Left renal pelvis (tissue), 4 donors: Measurements from ENCODE around the gene H3-3A. TPM values are rescaled to one million over a fixed set of nuclear protein-coding genes. Genes with fewer than 3 reads are reported as not detected.
A peak's percentile ranks its signal among the peaks of the same experiment; 100 is the strongest.
"Not testable (repeated sequence)": the region's sequence is repeated elsewhere in the genome, so short reads cannot be mapped to it uniquely, and the experiment has no call there.

Experiments used
- DNase-seq, 4 donors: peaks; one replicate each; pipeline ENCODE4 v3.0.0-alpha.2; 2013; ENCODE audit warnings: low read depth in 4 of 4, low spot score in 3 of 4
- polyA plus RNA-seq, 4 donors: library from polyadenylated mRNA; unstranded; fragments of 120-200 nt; gene quantifications; one replicate each; pipeline ENCODE4 v1.2.1, GENCODE V29; 2013; ENCODE audit not compliant: insufficient read length in 4 of 4

H3-3A gene
- polyA plus RNA-seq, 4 donors = 1,093 to 1,770 (median 1,297) TPM

- DNase-seq = no peak
These were observed 20.4 kb downstream of the H3-3A start for GRCh38 chr1:226082959-226083301.

DNA sequence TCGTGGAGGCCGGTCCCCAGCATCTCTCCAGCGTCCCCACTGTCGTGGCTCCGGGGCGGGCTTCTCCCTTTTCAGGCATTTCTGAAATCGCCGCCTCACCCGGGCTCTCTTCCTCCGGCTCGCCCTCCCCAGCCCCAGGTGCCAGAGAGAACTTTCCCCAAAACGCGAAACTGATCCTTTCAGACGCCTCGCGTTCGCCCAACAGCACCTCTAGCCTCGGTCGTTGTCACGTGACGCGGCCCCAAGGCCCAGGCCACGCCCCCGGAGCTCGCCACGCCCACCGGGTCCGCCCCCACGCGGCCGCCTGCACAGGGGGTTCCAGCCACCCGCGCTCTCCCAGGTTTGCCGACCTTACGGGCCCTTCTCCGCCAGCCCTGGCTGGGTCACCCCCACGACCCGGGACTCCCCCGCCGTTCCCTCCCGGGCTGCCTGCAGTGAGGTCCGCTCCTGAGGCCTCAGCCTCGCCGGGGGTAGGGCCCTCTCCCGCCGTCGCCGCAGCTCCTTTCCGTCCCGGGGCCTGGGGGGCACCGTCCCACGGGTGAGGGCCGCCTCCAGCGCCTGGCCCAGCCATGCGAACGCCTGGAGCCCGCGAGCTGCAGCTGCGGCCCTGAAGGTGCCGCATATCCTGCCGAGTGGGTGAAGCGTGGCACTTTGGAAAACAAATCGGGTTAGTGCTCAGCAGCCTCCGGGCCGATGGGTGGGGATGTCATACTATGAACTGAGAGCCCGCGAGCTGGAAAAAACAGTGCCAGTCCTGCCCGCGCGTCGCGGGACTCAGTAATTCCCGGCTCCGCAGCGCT is 21.0 kb downstream of the H3-3A start:
- peak in 3 of 4 donors; percentile 50 to 64 (median 54) for DNase-seq

GRCh38 chr1:226085675-226086285 is 23.3 kb downstream of the H3-3A start:
- DNase-seq = no peak

DNA sequence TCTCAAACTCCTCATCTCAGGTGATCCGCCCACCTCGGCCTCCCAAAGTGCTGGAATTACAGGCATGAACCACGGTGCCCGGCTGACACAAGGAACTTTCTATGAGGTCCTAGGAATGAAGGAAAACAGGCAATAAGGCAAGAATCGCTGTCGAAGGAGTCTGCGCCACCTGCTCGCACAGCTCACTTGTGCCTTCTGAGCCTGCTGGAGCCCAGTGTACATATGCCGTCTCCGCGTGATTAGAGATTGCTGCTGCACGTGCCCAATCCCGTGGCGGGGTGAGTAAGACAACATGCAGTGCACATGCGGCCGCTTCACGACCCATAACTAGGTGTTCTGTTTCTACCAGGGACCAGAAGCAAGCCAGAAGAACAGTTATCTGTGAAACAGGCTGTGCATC is 24.3 kb downstream of the H3-3A start:
- no peak for DNase-seq

- no peak for DNase-seq
These were observed 28.9 kb downstream of the H3-3A start for GRCh38 chr1:226091461-226091860.

- not testable (repeated sequence) for DNase-seq
These were observed 29.7 kb downstream of the H3-3A start for GRCh38 chr1:226092048-226092820.

DNA sequence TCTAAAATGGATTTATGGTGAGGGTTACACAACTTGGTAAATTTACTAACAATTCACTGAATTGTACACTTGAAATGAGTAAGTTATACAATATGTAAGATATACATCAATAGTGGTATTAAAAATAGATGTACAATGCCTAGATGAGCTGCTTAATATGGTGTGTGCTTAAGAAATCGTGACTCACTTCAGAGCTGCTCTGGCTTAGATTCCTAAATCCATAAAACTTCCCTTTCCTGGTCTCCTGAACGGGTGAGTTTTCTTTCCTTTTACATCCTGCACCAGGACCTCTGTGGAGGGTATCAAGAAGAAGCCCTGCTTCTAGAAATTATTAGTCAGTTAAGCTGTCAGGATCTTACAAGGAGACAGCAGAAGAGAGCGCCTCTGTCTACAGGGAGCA is 30.4 kb downstream of the H3-3A start:
- no peak for DNase-seq

DNA sequence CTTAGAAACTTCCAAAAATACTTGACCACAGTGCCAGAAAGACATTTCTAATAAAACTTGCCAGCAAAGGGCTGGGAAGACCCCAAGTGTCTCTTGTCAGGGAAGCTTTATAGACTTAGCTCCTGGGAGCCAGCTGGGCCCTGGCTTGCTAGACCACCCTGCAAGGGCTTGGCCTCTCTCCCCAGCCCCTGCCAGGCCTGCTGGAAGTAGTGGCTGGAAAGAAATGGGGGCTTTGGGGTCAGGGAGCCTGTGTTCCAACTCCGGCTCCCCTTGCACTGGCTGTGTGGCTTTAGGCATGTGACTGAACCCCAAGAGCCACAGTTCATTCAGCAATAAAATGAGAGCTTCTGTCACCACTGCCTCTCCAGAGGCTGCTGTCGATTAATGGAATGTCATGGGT is 31.1 kb downstream of the H3-3A start:
- no peak for DNase-seq

DNA sequence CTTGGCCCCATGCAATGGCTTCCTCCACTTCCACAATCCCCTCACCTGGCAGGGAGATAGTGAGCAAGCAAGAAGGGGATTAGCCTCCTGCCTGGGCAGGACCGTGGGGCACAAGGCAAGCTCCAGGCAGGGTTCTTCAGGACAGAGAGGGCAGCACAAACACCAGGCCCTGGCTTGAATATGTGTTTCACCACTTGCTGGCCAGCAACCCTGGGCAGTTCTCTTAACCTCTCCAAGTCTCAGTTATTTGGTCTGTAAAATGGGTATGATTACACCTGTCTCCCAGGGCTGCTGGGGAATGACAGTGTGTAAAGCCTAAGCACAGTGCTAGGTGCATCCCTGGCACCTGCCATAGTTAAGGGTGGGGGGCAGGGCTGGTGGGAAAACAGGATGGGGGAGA is 31.9 kb downstream of the H3-3A start:
- no peak for DNase-seq

GRCh38 chr1:226095286-226095685 is 32.8 kb downstream of the H3-3A start:
- DNase-seq = no peak

DNA sequence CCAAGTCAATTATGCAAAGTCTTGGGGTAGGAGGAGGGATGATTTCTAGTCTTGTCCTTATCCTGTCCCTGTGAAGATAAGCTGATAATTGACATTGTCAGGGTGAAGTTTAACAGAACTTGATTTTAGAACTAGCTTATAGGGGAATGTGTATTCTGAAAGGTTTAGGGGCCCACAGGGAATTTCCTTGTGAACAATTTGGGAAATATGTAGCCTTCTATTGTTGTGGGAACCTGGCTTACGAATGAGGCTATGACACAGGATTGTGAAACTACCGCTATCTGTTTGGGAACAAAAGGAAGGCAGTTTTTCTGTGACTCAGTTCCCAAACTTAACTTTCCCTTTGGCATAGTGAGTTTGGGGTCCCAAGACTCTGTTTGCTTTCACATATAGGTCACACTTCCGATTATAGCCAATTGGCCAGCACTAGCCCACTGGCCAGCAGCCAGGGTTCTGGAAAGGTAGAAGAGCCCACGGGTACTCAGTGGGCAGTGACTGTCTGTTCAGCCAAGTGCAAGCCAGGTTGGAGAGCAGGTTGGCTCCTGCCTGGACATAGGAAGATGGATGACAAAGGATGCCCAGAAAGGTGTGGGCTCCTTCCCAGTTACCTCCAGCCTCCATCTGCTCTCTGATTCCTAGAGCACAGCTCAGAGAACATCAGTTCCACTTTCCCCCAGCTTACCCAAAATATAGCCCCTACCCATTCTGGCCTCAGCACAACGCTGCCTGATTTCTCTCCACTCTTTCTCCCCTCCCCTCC is 35.5 kb downstream of the H3-3A start:
- DNase-seq = no peak

- no peak for DNase-seq
These were observed 36.6 kb downstream of the H3-3A start for GRCh38 chr1:226098870-226099835.

GRCh38 chr1:226100436-226101391 is 38.2 kb downstream of the H3-3A start:
- no peak for DNase-seq

DNA sequence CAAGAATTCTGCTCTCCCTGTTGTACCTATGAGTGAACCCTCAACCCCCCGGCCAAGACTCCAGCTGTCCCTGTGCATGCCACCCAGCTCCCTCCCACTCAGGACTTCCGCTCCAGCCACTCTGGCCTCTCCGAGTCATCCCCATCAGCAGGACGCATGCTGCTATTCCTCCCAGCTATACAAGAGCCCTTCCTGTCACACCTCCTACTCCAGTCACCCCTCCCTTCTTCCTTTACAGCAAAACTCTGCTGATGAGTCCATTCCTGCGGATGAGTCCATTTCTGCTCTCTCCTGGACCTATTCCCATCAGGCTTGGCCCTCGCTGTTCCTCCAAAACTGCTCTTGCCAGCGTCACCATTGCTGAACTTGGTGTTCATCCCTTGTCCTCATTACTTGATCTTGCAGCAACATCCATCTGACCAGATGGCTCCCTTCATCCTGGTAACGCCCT is 42.2 kb downstream of the H3-3A start:
- no peak for DNase-seq

DNA sequence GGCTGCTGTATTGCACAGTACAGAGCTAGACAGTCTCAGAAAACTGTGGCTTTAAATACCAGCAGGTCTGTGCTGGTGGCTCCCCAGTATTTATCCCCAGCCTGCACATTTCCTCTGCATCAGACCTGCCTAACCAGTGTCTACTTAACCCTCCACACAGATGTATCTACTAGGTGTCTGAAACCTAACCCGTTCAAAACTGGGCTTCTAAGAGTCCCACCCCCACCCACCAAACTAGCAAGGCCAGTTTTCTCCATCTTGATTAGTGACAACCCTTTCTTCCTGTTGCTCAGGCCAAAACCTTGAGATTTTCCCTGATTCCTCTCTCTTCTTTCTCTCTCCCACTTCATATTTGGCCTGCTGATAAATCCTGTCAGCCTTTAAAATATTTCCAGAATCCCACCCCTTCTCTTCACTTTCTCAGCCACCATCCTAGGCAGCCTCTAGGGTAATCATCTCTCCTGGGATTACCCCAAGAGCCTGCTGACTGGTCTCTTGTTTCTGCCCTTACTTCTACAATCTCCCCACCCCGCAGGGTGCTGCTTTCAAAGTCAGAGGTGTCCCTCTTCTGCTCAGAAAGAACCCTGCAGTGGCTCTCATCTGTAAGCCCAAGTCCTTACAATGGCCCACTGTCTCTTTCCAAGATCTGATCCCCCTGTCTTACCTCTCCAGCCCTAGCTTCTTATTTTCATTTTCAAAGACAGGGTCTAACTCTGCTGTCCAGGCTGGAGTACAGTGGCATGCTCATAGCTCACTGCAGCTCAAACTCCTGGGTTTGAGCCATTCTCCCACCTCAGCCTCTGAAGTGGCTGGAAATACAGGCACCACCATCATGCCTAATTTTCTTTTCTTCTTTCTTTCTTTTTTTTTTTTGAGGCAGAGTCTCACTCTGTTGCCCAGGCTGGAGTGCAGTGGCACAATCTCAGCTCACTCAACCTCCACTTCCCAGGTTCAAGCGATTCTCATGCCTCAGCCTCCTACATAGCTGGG is 45.2 kb downstream of the H3-3A start:
- no peak for DNase-seq

DNA sequence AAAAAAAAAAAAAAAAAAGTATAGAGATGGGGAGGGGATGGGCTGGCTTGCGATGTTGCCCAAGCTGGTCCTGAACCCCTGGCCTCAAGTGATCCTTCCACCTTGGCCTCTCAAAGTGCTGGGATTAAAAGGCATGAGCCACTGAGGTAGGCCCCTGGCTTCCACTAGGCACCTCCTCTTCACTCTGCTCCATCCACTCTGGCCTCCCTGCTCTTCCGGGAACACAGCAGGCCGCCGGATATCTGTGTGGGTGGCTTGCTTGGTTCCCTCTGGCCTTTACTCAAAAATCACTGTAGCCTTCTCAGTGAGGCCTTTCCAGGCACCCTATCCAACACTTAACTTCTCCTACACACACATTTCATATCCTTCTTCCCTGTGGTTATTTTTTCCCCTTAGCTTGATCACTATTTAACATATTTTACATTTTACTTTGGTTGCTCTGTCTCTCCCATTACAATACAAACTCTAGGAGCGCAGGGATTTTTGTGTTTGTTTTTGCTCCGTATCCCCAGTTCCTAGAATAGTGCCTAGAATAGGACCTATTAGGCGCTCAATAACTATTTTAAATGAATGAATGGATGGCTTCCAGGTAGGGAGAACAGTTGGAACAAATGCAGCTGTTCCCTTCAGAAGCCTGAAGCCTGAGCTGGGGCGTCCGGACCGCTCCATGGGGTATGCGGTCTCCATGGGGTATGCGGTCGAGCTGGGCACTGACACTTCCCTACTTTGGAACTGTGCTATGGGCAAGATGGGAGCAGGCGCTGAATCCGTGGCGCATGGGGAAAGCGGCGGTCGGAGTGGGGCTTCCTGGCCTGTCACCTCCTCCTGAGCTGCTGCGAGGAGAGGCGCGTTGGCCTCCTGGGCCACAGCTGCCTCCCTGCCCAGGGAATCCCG is 46.7 kb downstream of the H3-3A start:
- DNase-seq = no peak
